SK-N-SH (cell line): Measurements from ENCODE around the gene GDF2.

Source experiments
- MAX ChIP-seq: IDR thresholded peaks from 2 replicates; pipeline ENCODE4 v1.4.0; 2012; ENCODE audit warnings: low read depth
- NRF1 ChIP-seq: IDR thresholded peaks from 2 replicates; pipeline ENCODE4 v1.6.1; 2012; ENCODE audit warnings: low read depth, mild to moderate bottlenecking, low read length
- POLR2AphosphoS5 ChIP-seq: IDR thresholded peaks from 2 replicates; pipeline ENCODE4 v1.6.1; 2012; ENCODE audit warnings: low read depth, low read length
- RCOR1 ChIP-seq: fragments of 150-350 bp; IDR thresholded peaks from 2 replicates; pipeline ENCODE4 v1.6.1; 2017; ENCODE audit warnings: antibody characterized with exemption, low read length
- REST ChIP-seq: IDR thresholded peaks from 2 replicates; pipeline ENCODE4 v1.6.1; 2012; ENCODE audit warnings: mild to moderate bottlenecking, low read depth, low read length, moderate library complexity
- RFX5 ChIP-seq: IDR thresholded peaks from 2 replicates; pipeline ENCODE4 v1.6.1; 2012; ENCODE audit warnings: mild to moderate bottlenecking, improper control_type of control experiment, low read length
- RXRA ChIP-seq: IDR thresholded peaks from 2 replicates; pipeline ENCODE4 v1.4.0; 2012; ENCODE audit warnings: low read depth, mild to moderate bottlenecking, borderline replicate concordance
- SMC3 ChIP-seq: IDR thresholded peaks from 2 replicates; pipeline ENCODE4 v1.6.1; 2012; ENCODE audit warnings: low read depth, low read length, improper control_type of control experiment
- TAF1 ChIP-seq: IDR thresholded peaks from 2 replicates; pipeline ENCODE4 v1.6.1; 2012; ENCODE audit warnings: low read depth, mild to moderate bottlenecking, low read length, moderate library complexity, borderline replicate concordance
- TF ChIP-seq, protein P1 (sequence below): fragments of 200-600 bp; sonication (generic); IDR thresholded peaks from 2 replicates; pipeline ENCODE4 v1.6.1; 2017; ENCODE audit warnings: antibody characterized with exemption, mild to moderate bottlenecking, moderate library complexity

GRCh38 chr10:47349941-47350371 is 27.7 kb downstream of the GDF2 start:
- TF ChIP-seq, protein P1, sequence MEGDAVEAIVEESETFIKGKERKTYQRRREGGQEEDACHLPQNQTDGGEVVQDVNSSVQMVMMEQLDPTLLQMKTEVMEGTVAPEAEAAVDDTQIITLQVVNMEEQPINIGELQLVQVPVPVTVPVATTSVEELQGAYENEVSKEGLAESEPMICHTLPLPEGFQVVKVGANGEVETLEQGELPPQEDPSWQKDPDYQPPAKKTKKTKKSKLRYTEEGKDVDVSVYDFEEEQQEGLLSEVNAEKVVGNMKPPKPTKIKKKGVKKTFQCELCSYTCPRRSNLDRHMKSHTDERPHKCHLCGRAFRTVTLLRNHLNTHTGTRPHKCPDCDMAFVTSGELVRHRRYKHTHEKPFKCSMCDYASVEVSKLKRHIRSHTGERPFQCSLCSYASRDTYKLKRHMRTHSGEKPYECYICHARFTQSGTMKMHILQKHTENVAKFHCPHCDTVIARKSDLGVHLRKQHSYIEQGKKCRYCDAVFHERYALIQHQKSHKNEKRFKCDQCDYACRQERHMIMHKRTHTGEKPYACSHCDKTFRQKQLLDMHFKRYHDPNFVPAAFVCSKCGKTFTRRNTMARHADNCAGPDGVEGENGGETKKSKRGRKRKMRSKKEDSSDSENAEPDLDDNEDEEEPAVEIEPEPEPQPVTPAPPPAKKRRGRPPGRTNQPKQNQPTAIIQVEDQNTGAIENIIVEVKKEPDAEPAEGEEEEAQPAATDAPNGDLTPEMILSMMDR, result no peak
- TF ChIP-seq POLR2AphosphoS5, result no peak
- no peak for TF ChIP-seq SMC3
- no peak for TF ChIP-seq RCOR1
- TF ChIP-seq TAF1, result no peak
- TF ChIP-seq REST, result no peak
- no peak for TF ChIP-seq NRF1
- TF ChIP-seq MAX, result no peak
- TF ChIP-seq RFX5, result no peak
- no peak for TF ChIP-seq RXRA
